Measurements from ENCODE around the gene CRK.
A peak's percentile ranks its signal among the peaks of the same experiment; 100 is the strongest.

CRK gene

DNA sequence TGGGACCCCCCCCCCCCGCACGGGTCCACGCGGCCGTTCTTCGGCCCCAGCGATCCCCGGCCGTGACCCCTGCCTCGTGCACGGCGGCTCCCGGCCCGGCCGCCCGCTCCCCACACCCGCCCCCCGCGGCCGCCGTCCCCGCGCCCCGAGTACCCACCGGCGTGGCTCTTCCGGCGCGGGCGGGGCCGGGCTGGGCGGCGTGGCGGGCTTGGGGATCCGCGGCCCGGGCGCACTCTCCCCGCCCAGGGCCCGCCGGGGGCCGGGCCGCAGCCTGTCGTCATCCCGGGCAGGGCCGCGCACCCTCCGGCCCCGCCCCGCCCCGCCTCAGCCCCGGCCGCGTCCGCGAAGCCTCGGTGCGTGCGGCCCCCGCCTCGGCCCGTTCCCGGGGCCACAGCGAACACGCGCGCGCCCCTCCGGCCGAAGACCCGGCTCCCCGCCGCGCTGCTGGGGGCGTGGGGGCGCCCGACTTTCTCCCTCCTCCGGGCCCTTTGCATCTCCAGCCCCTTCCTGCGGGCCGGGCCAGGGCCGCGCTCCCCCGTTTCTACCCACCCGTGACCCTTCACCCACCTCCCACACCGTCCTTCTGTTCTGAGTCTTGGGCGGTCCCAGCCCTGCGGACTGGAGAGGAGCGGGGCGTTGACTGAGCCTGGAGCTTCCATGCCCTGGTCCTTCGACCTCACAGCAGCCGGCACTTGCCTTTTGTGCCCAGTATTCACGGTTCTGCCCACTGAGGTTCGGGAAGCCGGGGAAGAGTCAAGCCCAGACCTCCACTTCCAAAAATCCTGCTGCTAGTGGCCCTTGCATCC is 35.6 kb upstream of the CRK start:
- no peak for DNase-seq (ENCODE audit: extremely low read depth, low read depth)
- TF ChIP-seq, protein P1, sequence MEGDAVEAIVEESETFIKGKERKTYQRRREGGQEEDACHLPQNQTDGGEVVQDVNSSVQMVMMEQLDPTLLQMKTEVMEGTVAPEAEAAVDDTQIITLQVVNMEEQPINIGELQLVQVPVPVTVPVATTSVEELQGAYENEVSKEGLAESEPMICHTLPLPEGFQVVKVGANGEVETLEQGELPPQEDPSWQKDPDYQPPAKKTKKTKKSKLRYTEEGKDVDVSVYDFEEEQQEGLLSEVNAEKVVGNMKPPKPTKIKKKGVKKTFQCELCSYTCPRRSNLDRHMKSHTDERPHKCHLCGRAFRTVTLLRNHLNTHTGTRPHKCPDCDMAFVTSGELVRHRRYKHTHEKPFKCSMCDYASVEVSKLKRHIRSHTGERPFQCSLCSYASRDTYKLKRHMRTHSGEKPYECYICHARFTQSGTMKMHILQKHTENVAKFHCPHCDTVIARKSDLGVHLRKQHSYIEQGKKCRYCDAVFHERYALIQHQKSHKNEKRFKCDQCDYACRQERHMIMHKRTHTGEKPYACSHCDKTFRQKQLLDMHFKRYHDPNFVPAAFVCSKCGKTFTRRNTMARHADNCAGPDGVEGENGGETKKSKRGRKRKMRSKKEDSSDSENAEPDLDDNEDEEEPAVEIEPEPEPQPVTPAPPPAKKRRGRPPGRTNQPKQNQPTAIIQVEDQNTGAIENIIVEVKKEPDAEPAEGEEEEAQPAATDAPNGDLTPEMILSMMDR (IDR thresholded peaks at IDR 0.05; ENCODE audit: low read depth, low read length), result no peak

DNA sequence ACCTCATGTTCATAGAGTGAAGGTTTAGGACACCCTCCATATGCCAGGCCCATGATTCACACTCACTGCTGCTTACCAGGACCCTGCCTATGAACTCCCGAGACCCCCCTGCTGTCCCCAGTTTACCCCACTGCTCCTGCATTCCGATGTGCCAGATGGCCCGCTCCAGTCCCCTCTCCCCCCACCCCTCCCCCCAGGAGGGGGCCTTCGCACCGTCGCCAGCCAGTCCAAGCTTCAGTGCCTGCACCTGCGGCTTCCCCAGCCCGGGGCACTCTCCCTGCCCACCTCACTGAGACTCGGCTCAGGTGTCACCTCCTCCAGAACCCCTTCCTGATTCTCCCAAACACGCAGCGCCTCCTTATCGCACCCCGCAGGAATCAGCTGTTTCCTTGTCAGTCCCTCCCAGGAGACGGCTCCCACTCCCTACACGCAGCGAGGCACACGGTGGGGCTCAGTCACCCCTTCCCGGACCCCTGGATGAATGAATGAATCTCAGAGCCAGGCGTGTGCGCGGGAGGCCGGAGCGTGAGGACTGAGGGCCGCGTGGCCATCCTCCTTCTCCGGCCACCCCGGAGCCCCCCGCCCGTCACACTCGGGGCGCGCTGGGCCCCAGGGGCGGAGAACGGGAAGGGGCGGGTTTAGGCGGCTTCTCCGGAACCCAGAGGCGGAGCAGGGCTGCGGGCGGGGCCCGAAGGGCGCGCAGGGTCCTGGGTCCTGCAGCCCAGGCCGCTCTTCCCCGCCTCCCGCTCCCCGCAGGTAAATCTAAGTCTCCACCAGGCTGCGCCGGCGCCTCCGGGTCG is 34.8 kb upstream of the CRK start:
- TF ChIP-seq, protein P1 (IDR thresholded peaks at IDR 0.05; ENCODE audit: low read depth, low read length), result no peak
- DNase-seq (ENCODE audit: extremely low read depth, low read depth), result no peak

DNA sequence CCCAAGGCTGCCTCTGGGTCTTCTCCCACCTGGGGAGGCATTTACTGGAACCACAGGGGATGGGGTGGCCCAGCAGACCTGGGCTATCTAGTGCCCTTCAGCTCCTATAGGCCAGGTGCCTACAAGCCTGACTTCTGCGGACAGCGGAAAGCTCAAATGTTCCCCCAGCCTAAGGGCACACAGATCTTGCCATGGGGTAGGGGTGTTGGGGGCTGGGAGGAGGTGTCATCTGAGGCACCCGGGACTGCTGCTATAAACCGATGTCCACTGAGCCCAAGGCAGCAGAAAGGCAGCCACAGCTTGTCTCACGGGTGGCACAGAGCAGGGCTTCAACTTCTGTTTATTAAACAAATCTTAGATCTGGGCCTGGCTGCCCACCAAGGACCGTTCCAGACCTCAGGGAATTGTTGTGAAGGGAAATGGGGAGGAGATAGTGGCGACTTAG is 32.8 kb upstream of the CRK start:
- DNase-seq (ENCODE audit: extremely low read depth, low read depth), result no peak
- TF ChIP-seq, protein P1 (IDR thresholded peaks at IDR 0.05; ENCODE audit: low read depth, low read length), result no peak

GRCh38 chr17:1487939-1488825 is 32.1 kb upstream of the CRK start:
- TF ChIP-seq, protein P1 (IDR thresholded peaks at IDR 0.05; ENCODE audit: low read depth, low read length), result no peak
- peak; percentile 73 for DNase-seq (ENCODE audit: extremely low read depth, low read depth)

DNA sequence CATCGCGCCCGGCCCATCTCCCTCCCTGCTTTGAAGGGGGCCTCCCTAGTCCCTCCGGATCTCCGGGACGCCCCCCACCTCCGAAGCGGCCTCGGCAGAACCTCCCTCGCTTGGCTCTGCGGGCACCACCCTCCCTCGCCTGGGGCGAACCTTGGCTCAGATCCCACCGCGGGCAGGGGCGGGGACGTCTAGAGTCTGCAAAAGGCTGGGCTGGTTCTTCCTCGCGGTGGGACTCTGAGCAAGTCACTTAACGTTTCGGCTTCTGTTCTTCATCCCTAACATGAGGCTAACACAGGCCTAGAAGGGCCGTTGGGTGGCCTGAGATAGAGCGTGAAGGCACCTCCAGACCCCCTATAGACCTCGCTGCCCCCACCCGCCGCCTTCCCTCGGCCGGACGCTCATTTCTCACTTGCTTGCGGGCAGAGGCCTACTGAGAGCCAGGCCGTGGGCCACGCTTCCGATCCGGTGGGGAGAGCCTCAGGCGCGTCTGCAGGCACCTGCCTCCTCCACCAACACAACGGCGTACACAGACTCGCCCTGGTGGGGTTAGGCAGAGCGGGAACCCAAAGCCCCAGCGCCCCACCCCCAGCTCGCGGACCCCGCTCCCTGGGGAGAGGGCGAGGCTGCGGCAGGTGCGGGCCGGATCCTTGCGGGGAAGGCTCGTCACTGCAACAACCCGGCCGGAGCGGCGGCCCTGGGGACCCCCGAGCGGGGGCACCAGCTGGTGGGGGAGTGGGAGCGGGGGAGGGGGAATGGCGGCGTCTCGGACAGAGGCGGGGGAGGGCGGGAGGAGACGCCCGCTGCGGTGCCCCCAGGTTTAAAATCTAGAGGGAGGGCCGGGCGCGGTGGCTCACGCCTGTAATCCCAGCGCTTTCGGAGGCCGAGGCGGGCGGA is 31.0 kb upstream of the CRK start:
- no peak for DNase-seq (ENCODE audit: extremely low read depth, low read depth)
- TF ChIP-seq, protein P1 (IDR thresholded peaks at IDR 0.05; ENCODE audit: low read depth, low read length), result no peak

Measured in AG09319 (cell line).